ENCODE measurements around the gene PGA3.
"Not testable (repeated sequence)": the region's sequence is repeated elsewhere in the genome, so short reads cannot be mapped to it uniquely, and the experiment has no call there.

Gene PGA3

GRCh38 chr11:61171907-61172306 lies 31.4 kb upstream of the PGA3 start:
- DNase-seq = no peak

GRCh38 chr11:61172356-61172755 lies 31.0 kb upstream of the PGA3 start:
- DNase-seq = no peak

- no peak for DNase-seq
Measured at GRCh38 chr11:61172888-61173287, 30.4 kb upstream of the PGA3 start.

- DNase-seq = no peak
Measured at GRCh38 chr11:61173456-61173855, 29.9 kb upstream of the PGA3 start.

GRCh38 chr11:61174273-61174672 lies 29.0 kb upstream of the PGA3 start:
- no peak for DNase-seq

- DNase-seq = no peak
Measured at GRCh38 chr11:61174949-61175348, 28.4 kb upstream of the PGA3 start.

- DNase-seq = no peak
Measured at GRCh38 chr11:61176446-61176845, 26.9 kb upstream of the PGA3 start.

GRCh38 chr11:61180205-61180604 lies 23.1 kb upstream of the PGA3 start:
- DNase-seq = not testable (repeated sequence)

GRCh38 chr11:61181489-61181888 lies 21.8 kb upstream of the PGA3 start:
- no peak for DNase-seq

- no peak for DNase-seq
Measured at GRCh38 chr11:61183645-61184044, 19.7 kb upstream of the PGA3 start.

GRCh38 chr11:61186504-61186903 lies 16.8 kb upstream of the PGA3 start:
- no peak for DNase-seq

GRCh38 chr11:61187505-61188130 lies 15.7 kb upstream of the PGA3 start:
- peak; percentile 84 for DNase-seq

GRCh38 chr11:61189933-61190332 lies 13.4 kb upstream of the PGA3 start:
- DNase-seq = peak in 1 of 2 donors; percentile 8

- DNase-seq = no peak
Measured at GRCh38 chr11:61193596-61193995, 9.7 kb upstream of the PGA3 start.

- DNase-seq = no peak
Measured at GRCh38 chr11:61194169-61194671, 9.1 kb upstream of the PGA3 start.

- no peak for DNase-seq
Measured at GRCh38 chr11:61194981-61195695, 8.2 kb upstream of the PGA3 start.

- no peak for DNase-seq
Measured at GRCh38 chr11:61195719-61196118, 7.6 kb upstream of the PGA3 start.

- no peak for DNase-seq
Measured at GRCh38 chr11:61198361-61198760, 5.0 kb upstream of the PGA3 start.

GRCh38 chr11:61198948-61199523 lies 4.3 kb upstream of the PGA3 start:
- no peak for DNase-seq

GRCh38 chr11:61201476-61201875 lies 1.8 kb upstream of the PGA3 start:
- DNase-seq = no peak

GRCh38 chr11:61203873-61204272 lies 558 bp downstream of the PGA3 start:
- DNase-seq = not testable (repeated sequence)

- DNase-seq = not testable (repeated sequence)
Measured at GRCh38 chr11:61204502-61205059, 1.3 kb downstream of the PGA3 start.

- not testable (repeated sequence) for DNase-seq
Measured at GRCh38 chr11:61207636-61208310, 4.5 kb downstream of the PGA3 start.
